ENCODE measurements around the gene SENP5. TPM values are rescaled to one million over a fixed set of nuclear protein-coding genes. Genes with fewer than 3 reads are reported as not detected.

Gene SENP5
- total and polyA plus RNA-seq, 9 of the 15 experiments (the other 6 are each of a cell fraction or from before 2014, with no cell fraction given): 18.3 to 59.7 (median 35.8) TPM

DNA sequence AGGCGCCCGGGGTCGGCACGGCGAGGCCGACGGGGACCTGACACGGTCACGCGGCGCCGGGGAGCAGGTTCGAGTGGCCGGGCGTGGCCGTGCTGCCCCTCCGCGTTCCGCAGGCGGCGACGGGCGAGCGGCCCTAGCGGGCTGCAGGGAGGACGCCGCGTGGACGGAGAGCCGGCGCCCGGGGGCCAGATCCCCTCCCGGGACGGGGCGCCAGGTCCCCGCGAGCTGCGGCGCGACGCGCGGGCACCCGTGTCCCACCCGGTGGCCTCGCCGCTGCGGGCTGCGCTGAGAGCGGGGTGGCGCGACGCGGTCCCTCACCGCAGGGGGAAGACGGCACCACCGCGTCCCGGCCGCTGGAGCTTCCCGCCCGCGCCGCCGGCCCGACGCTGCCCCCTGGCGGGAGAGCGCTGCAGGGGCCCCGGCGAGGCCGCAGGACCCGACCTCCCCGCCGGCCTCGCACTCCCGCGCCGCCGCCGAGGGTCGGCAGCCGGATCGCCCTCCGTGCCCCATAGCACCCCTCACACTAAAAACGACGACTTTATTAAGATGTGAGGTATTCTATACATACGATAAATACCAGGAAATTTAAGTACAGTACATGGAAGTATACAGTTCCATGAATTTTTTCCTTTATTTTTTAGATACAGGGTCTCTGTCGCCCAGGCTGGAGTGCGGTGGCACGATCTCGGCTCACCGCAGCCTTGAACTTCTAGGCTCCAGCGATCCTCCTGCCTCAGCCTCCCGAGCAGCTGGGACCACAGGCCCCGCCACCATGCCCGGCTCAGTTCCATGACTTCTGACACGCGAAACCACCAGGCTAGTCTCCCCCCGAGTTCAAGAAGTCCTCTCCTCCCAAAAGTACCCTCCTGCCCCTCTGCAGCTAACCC, 102.2 kb downstream of the SENP5 start (continued):
- TF ChIP-seq POLR2G (IDR thresholded peaks at IDR 0.05; ENCODE audit: low read depth, low read length): peak; percentile 73
- TF ChIP-seq ZNF57 (CRISPR knock-in tag; IDR thresholded peaks at IDR 0.05): no peak
- peak in 1 of 2 experiments; percentile 42; a peak in 1 of 4 replicates for TF ChIP-seq SIN3A (IDR thresholded peaks at IDR 0.05; ENCODE audit: borderline replicate concordance in 2 of 2, control insufficient read depth in 1 of 2, low read depth in 2 of 2, low read length in 2 of 2)
- TF ChIP-seq, protein P1, sequence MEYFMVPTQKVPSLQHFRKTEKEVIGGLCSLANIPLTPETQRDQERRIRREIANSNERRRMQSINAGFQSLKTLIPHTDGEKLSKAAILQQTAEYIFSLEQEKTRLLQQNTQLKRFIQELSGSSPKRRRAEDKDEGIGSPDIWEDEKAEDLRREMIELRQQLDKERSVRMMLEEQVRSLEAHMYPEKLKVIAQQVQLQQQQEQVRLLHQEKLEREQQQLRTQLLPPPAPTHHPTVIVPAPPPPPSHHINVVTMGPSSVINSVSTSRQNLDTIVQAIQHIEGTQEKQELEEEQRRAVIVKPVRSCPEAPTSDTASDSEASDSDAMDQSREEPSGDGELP (CRISPR knock-in tag; IDR thresholded peaks at IDR 0.05; ENCODE audit: borderline replicate concordance): no peak
- no peak for TF ChIP-seq LARP7 (IDR thresholded peaks at IDR 0.05)
- peak; percentile 73 for TF ChIP-seq CCNT2 (IDR thresholded peaks at IDR 0.05; ENCODE audit: borderline replicate concordance, extremely low read depth, insufficient read length, low read depth, low read length)
- TF ChIP-seq, protein P2, sequence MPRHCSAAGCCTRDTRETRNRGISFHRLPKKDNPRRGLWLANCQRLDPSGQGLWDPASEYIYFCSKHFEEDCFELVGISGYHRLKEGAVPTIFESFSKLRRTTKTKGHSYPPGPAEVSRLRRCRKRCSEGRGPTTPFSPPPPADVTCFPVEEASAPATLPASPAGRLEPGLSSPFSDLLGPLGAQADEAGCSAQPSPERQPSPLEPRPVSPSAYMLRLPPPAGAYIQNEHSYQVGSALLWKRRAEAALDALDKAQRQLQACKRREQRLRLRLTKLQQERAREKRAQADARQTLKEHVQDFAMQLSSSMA (CRISPR knock-in tag; IDR thresholded peaks at IDR 0.05): 0 out of 2 replicates have a peak, but pooled peaks have one; percentile 14
- TF ChIP-seq ETV6 (IDR thresholded peaks at IDR 0.05; ENCODE audit: borderline replicate concordance in 1 of 2, low read depth in 2 of 2, low read length in 1 of 2): no peak
- TF ChIP-seq ETV6 (CRISPR knock-in tag; IDR thresholded peaks at IDR 0.05; ENCODE audit: borderline replicate concordance): peak; percentile 81; the same call in 1 of the 2 replicates
- TF ChIP-seq, protein P3, sequence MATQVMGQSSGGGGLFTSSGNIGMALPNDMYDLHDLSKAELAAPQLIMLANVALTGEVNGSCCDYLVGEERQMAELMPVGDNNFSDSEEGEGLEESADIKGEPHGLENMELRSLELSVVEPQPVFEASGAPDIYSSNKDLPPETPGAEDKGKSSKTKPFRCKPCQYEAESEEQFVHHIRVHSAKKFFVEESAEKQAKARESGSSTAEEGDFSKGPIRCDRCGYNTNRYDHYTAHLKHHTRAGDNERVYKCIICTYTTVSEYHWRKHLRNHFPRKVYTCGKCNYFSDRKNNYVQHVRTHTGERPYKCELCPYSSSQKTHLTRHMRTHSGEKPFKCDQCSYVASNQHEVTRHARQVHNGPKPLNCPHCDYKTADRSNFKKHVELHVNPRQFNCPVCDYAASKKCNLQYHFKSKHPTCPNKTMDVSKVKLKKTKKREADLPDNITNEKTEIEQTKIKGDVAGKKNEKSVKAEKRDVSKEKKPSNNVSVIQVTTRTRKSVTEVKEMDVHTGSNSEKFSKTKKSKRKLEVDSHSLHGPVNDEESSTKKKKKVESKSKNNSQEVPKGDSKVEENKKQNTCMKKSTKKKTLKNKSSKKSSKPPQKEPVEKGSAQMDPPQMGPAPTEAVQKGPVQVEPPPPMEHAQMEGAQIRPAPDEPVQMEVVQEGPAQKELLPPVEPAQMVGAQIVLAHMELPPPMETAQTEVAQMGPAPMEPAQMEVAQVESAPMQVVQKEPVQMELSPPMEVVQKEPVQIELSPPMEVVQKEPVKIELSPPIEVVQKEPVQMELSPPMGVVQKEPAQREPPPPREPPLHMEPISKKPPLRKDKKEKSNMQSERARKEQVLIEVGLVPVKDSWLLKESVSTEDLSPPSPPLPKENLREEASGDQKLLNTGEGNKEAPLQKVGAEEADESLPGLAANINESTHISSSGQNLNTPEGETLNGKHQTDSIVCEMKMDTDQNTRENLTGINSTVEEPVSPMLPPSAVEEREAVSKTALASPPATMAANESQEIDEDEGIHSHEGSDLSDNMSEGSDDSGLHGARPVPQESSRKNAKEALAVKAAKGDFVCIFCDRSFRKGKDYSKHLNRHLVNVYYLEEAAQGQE (IDR thresholded peaks at IDR 0.05; ENCODE audit: borderline replicate concordance): peak; percentile 84
- TF ChIP-seq, protein P3 (CRISPR knock-in tag; IDR thresholded peaks at IDR 0.05; ENCODE audit: low read depth): no peak; the same call in 1 of the 2 replicates
- TF ChIP-seq ZBTB7A (IDR thresholded peaks at IDR 0.05; ENCODE audit: borderline replicate concordance, control insufficient read depth, low read depth, low read length): peak; percentile 93
- no peak for TF ChIP-seq ILF3 (IDR thresholded peaks at IDR 0.05; ENCODE audit: borderline replicate concordance)
- peak; percentile 61 for TF ChIP-seq FIP1L1 (IDR thresholded peaks at IDR 0.05; ENCODE audit: low read depth, low read length, poor library complexity, severe bottlenecking)

Measured in K562 (cell line).